ENCODE results near the gene PRSS33. TPM values are rescaled to one million over a fixed set of nuclear protein-coding genes. Genes with fewer than 3 reads are reported as not detected.

Gene PRSS33
- total RNA-seq, 1 experiment from 2014 or later: not detected

DNA sequence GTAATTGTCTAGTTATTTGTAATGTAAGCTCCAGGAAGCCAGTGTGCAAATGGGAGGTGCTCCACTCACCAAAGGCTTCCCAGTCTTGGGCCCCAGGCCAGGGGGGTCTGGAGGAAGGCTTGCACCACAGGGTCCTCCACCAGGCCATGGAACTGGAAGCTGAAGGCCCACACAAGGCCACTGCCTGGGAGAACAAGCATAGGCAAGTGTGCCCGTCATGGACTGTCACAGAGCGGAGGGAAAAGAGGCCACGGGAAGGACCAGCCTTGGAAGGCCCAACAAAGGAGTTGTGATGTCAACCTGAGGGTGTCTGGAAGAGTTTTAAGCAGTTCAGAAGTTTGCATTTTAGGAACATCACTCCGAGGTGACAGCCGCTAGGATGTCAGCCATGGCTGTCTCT, 37.9 kb downstream of the PRSS33 start:
- DNase-seq (ENCODE audit: low read depth in 1 of 2, low spot score in 2 of 2): no peak
- H3K4me3 ChIP-seq: no peak overlapping the region
- peaks cover 12% of the 10 kb centered on the region for H3K4me1 ChIP-seq (replicated peaks)
- no peak overlapping the region for H3K27ac ChIP-seq
- H3K27me3 ChIP-seq (replicated peaks): no peaks in the 10 kb centered on the region
- peaks cover 28% of the 10 kb centered on the region for H3K36me3 ChIP-seq
- H3K9me3 ChIP-seq (replicated peaks): no peaks in the 10 kb centered on the region; the same call in 1 of the 2 replicates

DNA sequence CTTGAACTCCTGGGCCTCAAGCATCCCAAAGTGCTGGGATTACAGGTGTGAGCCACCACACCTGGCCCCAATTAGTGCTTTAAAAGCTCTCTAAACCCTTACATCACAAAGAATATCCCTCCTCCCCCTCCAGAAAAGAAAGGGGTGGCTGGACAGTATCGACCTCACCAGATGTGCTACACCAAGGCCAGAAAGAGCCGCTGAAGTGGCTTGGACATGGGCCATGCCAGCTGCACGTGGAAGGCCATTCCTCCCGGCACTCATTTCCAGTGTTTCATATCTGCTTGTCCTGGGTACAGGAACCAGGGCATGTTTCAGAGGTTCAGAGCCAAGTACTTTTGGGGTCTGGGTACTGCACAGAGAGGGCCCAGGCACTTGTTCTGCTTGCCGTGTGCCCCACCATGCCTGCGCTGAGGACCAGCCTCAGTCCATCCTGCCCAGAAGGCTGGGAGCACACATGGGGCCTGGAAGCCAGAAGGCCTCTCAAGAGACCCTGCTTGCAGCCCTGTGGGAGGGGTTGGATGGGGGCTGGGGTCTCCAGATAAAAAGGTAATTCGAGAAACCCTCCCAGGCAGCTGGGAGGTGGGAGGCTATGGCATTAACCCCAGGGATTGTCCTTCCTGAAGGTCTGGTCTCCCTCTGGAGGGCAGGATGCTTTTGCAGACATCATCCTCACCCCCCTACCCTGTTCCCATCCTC, 38.5 kb downstream of the PRSS33 start:
- no peak for DNase-seq (ENCODE audit: low read depth in 1 of 2, low spot score in 2 of 2)
- H3K36me3 ChIP-seq: peaks cover 22% of the 10 kb centered on the region
- H3K27ac ChIP-seq: no peak overlapping the region
- H3K27me3 ChIP-seq (replicated peaks): no peaks in the 10 kb centered on the region
- H3K4me1 ChIP-seq (replicated peaks): peaks cover 10% of the 10 kb centered on the region
- H3K9me3 ChIP-seq (replicated peaks): no peaks in the 10 kb centered on the region; the same call in 1 of the 2 replicates
- no peak overlapping the region for H3K4me3 ChIP-seq

DNA sequence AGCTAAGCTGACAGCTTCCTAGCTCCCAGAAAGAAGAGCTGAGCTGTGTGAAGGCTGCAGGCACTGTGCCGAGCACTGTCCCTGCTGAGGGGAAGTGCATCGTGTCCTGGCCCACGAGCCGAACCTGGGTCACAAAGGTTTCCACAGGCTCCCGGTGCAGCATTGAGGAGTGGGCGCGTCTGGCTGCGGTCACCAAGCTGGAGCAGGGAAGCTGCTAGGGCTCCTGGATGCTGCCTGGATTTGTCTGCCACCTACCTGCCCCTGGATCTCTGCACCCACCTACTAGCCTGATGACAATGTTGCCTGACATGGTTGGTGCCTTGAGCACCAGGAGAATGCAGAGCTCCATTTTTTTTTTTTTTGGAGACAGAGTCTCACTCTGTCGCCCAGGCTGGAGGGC, 41.4 kb downstream of the PRSS33 start:
- H3K27ac ChIP-seq: no peak overlapping the region
- DNase-seq (ENCODE audit: low read depth in 1 of 2, low spot score in 2 of 2): no peak
- H3K9me3 ChIP-seq (replicated peaks): no peaks in the 10 kb centered on the region
- H3K4me3 ChIP-seq: no peak overlapping the region
- no peaks in the 10 kb centered on the region for H3K27me3 ChIP-seq (replicated peaks)
- no peaks in the 10 kb centered on the region; the same call in 1 of the 2 replicates for H3K4me1 ChIP-seq (replicated peaks)
- H3K36me3 ChIP-seq: no peaks in the 10 kb centered on the region; the same call in 1 of the 2 replicates

DNA sequence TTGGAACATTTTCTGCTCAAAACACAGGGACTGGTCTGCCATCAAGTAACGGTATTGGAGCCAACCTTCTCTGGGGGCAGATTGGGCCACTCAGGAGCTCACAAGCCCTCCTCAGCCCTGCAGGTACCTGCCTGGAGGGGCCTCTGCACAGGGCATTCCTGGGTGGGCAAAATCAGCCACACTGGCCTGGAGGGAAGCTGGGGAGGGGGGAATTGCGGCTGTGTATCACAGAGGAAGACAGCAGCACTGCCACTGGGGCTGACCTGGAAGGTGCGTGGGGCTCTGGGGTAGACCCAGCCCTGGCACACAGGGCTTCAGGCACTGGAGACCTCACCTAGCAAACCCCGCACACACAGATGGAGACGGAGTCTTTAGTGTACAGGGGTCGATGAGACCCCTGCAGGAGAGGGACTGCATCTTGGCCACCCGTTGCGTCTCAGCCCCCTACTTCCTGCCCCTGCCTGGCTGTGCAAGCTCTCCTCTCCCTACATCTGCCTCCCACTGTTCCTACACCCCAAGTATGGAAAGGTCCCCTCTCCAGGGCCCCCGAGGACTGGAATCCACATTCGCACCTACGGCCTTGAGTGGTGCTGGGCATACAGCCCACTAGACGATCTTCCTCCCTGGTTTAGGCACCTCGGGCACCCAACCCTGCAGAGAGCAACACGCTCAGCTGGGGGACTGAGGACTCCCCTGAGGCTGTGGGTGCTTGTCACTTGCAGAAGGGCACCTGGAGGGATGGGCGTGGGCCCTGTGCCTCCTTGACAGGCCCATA, 42.1 kb downstream of the PRSS33 start:
- no peaks in the 10 kb centered on the region for H3K36me3 ChIP-seq
- no peak overlapping the region for H3K27ac ChIP-seq
- no peaks in the 10 kb centered on the region for H3K27me3 ChIP-seq (replicated peaks)
- no peaks in the 10 kb centered on the region for H3K4me1 ChIP-seq (replicated peaks)
- no peak overlapping the region for H3K4me3 ChIP-seq
- DNase-seq (ENCODE audit: low read depth in 1 of 2, low spot score in 2 of 2): no peak
- H3K9me3 ChIP-seq (replicated peaks): no peaks in the 10 kb centered on the region

DNA sequence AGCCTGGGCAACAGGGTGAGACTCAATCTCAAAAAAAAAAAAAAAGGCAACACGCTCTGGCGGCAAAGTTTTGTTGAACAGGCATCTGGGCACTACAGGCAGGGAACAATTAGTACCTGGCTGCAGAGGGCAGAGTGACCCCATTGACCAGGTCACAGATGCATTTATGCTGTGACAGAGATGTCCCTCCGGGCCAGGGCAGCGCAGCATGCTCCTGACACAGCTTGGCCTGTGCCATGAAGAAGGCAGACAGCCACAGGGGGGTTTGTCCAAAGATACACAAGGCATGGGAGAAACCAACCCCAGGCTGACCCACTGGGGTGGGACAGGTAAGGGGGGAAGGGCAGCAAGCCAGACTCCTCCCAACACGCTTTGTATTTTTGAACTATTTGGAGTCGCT, 42.6 kb downstream of the PRSS33 start:
- no peak for DNase-seq (ENCODE audit: low read depth in 1 of 2, low spot score in 2 of 2)
- Histone ChIP-seq H3K4me3 (no peak overlapping the region), H3K4me1 (replicated peaks) (no peaks in the 10 kb centered on the region), H3K27me3 (replicated peaks) (no peaks in the 10 kb centered on the region), H3K9me3 (replicated peaks) (no peaks in the 10 kb centered on the region), H3K27ac (no peak overlapping the region), H3K36me3 (no peaks in the 10 kb centered on the region)

DNA sequence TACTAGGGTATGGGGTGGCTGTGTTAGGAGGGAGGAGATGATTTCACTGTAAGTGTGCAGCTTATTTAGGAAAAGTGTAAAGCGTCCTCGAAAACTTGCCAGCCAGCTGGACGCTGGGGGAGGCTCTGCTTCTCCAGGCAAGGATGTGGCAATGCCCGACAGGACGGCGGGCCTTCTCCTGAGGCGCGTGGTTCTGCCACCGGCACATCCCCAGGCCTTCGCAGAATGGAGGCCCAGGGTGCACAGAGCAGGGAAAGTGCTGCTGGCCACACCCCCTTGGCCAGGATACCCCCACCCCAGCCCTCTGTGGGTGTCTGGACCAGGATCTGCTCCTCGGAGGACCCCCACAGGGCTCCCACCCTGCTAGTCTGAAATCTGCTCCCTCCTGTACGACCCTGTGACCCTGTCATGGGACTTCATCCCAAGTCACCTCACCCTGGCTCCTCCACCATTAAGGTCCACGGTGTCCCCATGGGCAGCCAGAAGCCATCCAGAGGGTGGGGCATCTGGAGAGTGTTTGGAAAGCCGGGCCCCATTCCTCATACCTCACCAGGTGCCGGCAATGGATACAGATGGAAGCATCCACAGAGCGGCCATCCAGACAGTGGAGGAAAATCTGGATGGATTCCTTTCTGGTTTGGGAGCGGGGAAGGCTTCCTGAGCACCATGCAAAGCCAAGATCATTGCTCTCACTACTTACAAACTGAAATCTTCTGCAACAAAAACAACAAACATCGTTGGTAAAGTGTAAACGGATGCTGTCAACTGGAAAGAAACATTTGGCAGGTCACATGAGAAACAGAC, 44.2 kb downstream of the PRSS33 start:
- no peak overlapping the region for H3K27ac ChIP-seq
- no peaks in the 10 kb centered on the region for H3K4me1 ChIP-seq (replicated peaks)
- no peaks in the 10 kb centered on the region for H3K36me3 ChIP-seq
- no peak overlapping the region for H3K4me3 ChIP-seq
- no peak for DNase-seq (ENCODE audit: low read depth in 1 of 2, low spot score in 2 of 2)
- no peaks in the 10 kb centered on the region for H3K27me3 ChIP-seq (replicated peaks)
- H3K9me3 ChIP-seq (replicated peaks): no peaks in the 10 kb centered on the region

DNA sequence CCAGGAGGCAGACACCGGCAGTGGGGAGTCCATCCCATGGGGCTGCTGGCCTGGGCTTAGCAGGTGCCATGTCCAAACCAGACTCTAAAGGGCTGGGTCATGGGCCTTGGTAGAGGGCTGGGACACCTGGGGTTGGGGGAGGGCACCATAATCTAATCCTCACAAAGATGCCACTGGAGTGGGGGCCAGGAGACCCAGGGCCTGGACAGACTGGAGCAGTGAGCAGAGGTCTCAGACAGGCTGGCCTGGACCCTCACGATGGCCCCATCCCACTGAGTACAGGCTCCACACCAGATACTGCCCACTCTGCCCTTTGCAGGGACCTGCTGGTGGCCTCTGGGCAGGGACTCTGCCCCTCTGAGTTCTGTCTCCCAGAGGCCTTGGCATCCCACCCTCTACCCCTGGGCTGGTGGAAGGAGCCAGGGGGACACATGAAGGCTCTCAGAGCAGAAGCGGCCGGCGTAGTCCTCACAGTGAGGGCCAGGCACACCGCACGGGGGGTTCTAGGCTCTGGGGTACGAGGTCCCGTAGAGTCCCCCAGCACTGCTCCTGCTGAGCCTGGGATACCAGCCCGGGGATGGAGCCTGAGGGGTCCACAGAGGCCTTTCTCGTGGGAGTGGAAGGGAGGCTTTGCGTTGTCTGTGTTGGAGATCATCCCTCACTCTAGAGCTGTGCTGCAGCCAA, 44.9 kb downstream of the PRSS33 start:
- Histone ChIP-seq H3K9me3 (replicated peaks) (no peaks in the 10 kb centered on the region), H3K4me3 (no peak overlapping the region), H3K4me1 (replicated peaks) (no peaks in the 10 kb centered on the region), H3K27me3 (replicated peaks) (no peaks in the 10 kb centered on the region), H3K27ac (no peak overlapping the region), H3K36me3 (no peaks in the 10 kb centered on the region)
- DNase-seq (ENCODE audit: low read depth in 1 of 2, low spot score in 2 of 2): no peak

DNA sequence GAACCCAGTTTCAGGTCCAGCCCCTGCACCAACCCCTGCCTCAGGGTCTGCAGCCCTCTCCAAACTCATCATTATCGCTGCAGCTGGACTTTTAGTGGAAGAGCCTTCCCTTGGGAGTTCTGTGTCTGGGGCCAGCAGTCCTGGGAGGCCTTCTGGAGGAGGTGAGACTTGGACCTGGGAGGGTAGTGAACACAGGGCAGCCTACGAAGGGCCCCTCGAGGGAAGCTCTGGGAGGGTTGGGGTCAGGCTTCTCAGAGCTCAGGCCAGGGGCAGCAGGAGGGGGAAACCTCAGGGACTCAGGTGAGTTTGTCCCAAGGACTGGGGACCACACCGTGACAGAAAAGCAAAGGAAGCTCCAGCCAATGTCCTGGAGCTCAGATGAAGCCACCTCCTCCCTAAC, 46.2 kb downstream of the PRSS33 start:
- no peak for DNase-seq (ENCODE audit: low read depth in 1 of 2, low spot score in 2 of 2)
- H3K27ac ChIP-seq: no peak overlapping the region
- H3K36me3 ChIP-seq: no peaks in the 10 kb centered on the region
- H3K9me3 ChIP-seq (replicated peaks): no peaks in the 10 kb centered on the region
- no peaks in the 10 kb centered on the region for H3K27me3 ChIP-seq (replicated peaks)
- H3K4me1 ChIP-seq (replicated peaks): no peaks in the 10 kb centered on the region
- no peak overlapping the region for H3K4me3 ChIP-seq

DNA sequence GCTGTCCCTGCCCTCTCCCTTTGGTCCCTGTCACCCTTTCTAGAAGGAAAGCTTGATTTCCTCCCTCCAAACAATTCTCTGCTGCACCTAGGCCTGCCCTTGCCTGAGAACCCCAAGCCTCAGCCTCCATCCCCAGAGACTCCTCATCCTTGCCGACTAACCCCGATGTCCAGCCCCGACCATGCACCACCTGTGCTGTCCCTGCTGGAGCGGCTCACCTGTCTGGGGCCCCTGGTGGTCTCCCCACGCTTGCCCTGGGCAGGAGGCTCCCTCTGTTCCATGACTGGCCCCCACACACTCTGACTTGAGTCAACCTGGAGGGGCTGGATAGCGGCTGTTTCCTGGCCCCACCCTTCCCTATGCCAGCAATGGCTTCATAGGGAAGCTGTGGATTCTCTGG, 46.9 kb downstream of the PRSS33 start:
- Histone ChIP-seq H3K4me1 (replicated peaks) (no peaks in the 10 kb centered on the region), H3K36me3 (no peaks in the 10 kb centered on the region), H3K4me3 (no peak overlapping the region), H3K9me3 (replicated peaks) (no peaks in the 10 kb centered on the region), H3K27ac (no peak overlapping the region), H3K27me3 (replicated peaks) (no peaks in the 10 kb centered on the region)
- DNase-seq (ENCODE audit: low read depth in 1 of 2, low spot score in 2 of 2): no peak

DNA sequence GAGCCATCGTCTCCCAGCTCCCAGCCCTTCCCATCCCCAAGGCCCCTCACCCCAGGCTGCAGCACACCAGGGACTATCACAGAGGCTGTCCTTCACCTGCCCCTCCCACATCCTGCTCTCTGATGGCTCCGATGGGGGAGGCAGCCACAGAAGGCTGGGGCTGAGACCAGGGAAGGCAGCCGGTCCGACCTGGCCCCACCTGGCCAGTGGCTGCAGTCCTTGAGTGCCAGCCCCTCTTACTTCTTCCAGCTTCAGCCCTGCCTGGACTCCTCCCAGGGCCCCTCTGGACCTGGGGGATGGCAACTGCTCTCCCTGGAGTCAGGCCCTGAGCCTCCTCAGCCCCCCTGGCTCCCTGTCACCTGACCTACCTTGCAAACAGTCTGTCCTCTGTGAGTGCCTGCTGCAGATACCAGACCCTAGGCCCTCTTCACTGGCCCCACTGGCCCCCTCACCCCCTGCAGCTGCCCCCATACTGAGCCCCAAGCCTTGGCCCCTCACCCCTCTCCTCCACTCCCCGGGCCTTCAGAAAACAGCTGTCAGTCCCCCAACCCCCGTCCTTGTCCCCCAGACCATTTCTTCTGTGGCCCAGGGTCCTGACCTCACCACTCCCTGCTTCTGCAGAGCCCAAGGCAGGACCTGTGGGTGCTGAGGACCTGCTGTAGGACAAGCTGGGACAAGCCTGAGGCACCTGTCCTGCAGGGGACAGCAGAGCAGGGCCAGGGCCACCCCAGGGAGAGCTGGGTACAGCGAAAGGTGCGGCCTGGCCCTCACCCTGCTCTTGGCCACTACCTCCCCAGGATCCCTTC, 47.5 kb downstream of the PRSS33 start:
- no peak for DNase-seq (ENCODE audit: low read depth in 1 of 2, low spot score in 2 of 2)
- Histone ChIP-seq H3K36me3 (no peaks in the 10 kb centered on the region), H3K9me3 (replicated peaks) (no peaks in the 10 kb centered on the region), H3K4me3 (no peak overlapping the region), H3K4me1 (replicated peaks) (no peaks in the 10 kb centered on the region), H3K27ac (no peak overlapping the region), H3K27me3 (replicated peaks) (no peaks in the 10 kb centered on the region)

DNA sequence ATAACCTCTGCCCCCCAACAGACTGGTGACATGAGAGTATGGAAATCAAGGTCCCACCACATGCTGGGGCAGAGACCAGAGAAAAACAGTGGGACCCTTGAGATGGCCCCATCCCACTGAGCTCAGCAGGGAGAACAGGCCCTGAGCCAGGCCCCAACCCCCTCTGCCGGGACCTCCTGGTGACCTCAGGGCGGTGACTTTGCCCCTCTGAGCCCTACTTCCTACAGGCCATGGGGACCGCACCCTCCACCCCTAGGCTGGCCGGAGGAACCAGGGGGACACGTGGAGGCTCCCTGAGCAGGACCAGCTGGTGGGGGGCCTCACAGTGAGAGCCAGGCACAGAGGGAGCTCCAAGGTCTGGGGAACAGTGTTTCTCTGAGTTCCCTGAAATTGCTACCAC, 48.7 kb downstream of the PRSS33 start:
- DNase-seq (ENCODE audit: low read depth in 1 of 2, low spot score in 2 of 2): no peak
- Histone ChIP-seq H3K27me3 (replicated peaks) (no peaks in the 10 kb centered on the region; the same call in 1 of the 2 replicates), H3K36me3 (no peaks in the 10 kb centered on the region), H3K27ac (no peak overlapping the region), H3K9me3 (replicated peaks) (no peaks in the 10 kb centered on the region), H3K4me3 (no peak overlapping the region), H3K4me1 (replicated peaks) (no peaks in the 10 kb centered on the region)

DNA sequence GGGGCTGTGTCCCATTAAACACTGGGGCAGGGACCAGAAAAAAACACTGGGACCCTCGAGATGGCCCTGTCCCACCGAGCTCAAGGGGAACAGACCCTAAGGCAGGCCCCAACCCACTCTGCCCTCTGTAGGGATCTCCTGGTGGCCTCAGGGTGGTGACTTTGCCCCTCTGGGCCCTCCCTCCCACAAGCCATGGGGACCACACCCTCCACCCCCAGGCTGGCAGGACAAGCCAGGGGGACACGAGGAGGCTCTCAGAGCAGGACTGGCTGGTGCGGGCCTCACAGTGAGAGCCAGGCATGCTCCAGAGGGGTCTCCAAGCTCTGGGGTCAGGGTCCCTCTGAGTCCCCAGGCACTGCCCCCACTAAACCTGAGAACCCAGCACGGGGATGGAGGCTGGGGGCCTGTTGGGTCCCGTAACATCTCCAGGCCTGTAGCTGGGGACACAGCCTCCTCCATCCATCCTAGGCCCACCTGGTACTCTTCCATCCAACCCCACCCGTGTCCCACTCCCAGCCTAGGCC, 49.4 kb downstream of the PRSS33 start:
- H3K27ac ChIP-seq: no peak overlapping the region
- no peaks in the 10 kb centered on the region for H3K9me3 ChIP-seq (replicated peaks)
- H3K36me3 ChIP-seq: no peaks in the 10 kb centered on the region
- no peak overlapping the region for H3K4me3 ChIP-seq
- H3K27me3 ChIP-seq (replicated peaks): peaks cover 4% of the 10 kb centered on the region; the same call in 1 of the 2 replicates
- DNase-seq (ENCODE audit: low read depth in 1 of 2, low spot score in 2 of 2): no peak
- H3K4me1 ChIP-seq (replicated peaks): no peaks in the 10 kb centered on the region

DNA sequence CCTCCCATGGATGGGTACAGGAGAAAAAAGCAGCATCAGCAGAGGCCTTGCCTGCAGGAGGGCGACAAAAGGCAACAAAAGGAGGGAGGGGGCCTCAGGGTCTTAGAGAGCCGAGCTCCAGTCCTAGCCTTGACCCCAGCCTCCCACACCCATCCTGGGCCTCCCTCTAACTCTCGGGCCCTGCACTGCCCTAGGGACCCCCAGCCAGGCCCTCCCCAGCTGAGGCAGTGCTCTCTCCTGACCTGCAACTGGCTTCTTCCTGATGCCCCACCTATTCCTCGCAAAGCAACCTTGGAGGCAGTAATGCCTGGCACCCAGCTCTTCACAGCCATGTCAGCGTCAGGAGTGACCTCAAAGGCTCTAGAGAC, 50.1 kb downstream of the PRSS33 start:
- H3K4me3 ChIP-seq: no peak overlapping the region
- H3K27ac ChIP-seq: no peak overlapping the region
- no peak for DNase-seq (ENCODE audit: low read depth in 1 of 2, low spot score in 2 of 2)
- H3K9me3 ChIP-seq (replicated peaks): no peaks in the 10 kb centered on the region
- no peaks in the 10 kb centered on the region for H3K4me1 ChIP-seq (replicated peaks)
- peaks cover 4% of the 10 kb centered on the region; the same call in 1 of the 2 replicates for H3K27me3 ChIP-seq (replicated peaks)
- no peaks in the 10 kb centered on the region for H3K36me3 ChIP-seq
